Duodenal mucosa (tissue), 2 donors: ENCODE measurements around the gene PLAAT3.
"Not testable (repeated sequence)": the region's sequence is repeated elsewhere in the genome, so short reads cannot be mapped to it uniquely, and the experiment has no call there.

Source experiments
- H3K27ac ChIP-seq: one replicate; pipeline ENCODE4 v1.7.0; 2013; ENCODE audit warnings: low read depth, low read length
- H3K27me3 ChIP-seq, 2 donors: one replicate each; pipeline ENCODE4 v1.7.0; 2013; ENCODE audit warnings: low read length in 2 of 2, control low read depth in 1 of 2; ENCODE audit not compliant: insufficient read depth in 2 of 2, control insufficient read depth in 1 of 2
- H3K36me3 ChIP-seq, 2 donors: one replicate each; pipeline ENCODE4 v1.7.0; 2013; ENCODE audit warnings: low read length in 2 of 2, control low read depth in 1 of 2; ENCODE audit not compliant: insufficient read depth in 2 of 2, control insufficient read depth in 1 of 2
- H3K4me1 ChIP-seq, 2 donors: one replicate each; pipeline ENCODE4 v1.7.0; 2013; ENCODE audit warnings: low read length in 2 of 2, control low read depth in 1 of 2; ENCODE audit not compliant: insufficient read depth in 2 of 2, control insufficient read depth in 1 of 2
- H3K4me3 ChIP-seq, 2 donors: one replicate each; pipeline ENCODE4 v1.7.0; 2013; ENCODE audit warnings: low read length in 2 of 2, low read depth in 1 of 2
- H3K9ac ChIP-seq, 2 donors: one replicate each; pipeline ENCODE4 v1.7.0; 2013; ENCODE audit warnings: low read length in 2 of 2, low read depth in 1 of 2
- H3K9me3 ChIP-seq, 2 donors: one replicate each; pipeline ENCODE4 v1.7.0; 2013; ENCODE audit warnings: low read length in 2 of 2, control low read depth in 1 of 2; ENCODE audit not compliant: control insufficient read depth in 1 of 2

PLAAT3 gene

GRCh38 chr11:63614136-63614671 is at the start of gene PLAAT3:
Gene PLAAT3, minus strand, starts transcription at chr11:63614433. Its CDS starts 419 bp downstream, at chr11:63614014.
- H3K4me1 ChIP-seq, result peaks cover 16 to 19% of the 10 kb centered on the region in 2 donors
- H3K9me3 ChIP-seq, result no peaks in the 10 kb centered on the region
- H3K9ac ChIP-seq, result peak within 1 kb of the TSS; percentile 65 to 81
- H3K36me3 ChIP-seq, result no peaks in the 10 kb centered on the region
- peak within 1 kb of the TSS; percentile 42 for H3K27ac ChIP-seq
- H3K27me3 ChIP-seq, result no peaks in the 10 kb centered on the region
- H3K4me3 ChIP-seq, result peak within 1 kb of the TSS; percentile 84 to 95

- peaks cover 0 to 21% of the 10 kb centered on the region in 2 donors for H3K4me1 ChIP-seq
- H3K9me3 ChIP-seq, result no peaks in the 10 kb centered on the region
- no peaks in the 10 kb centered on the region for H3K27me3 ChIP-seq
- no peaks in the 10 kb centered on the region for H3K36me3 ChIP-seq
- H3K4me3 ChIP-seq, result no peak overlapping the region
- no peak overlapping the region for H3K27ac ChIP-seq
- H3K9ac ChIP-seq, result no peak overlapping the region
These were observed 49.6 kb upstream of the PLAAT3 start for GRCh38 chr11:63663809-63664208.

DNA sequence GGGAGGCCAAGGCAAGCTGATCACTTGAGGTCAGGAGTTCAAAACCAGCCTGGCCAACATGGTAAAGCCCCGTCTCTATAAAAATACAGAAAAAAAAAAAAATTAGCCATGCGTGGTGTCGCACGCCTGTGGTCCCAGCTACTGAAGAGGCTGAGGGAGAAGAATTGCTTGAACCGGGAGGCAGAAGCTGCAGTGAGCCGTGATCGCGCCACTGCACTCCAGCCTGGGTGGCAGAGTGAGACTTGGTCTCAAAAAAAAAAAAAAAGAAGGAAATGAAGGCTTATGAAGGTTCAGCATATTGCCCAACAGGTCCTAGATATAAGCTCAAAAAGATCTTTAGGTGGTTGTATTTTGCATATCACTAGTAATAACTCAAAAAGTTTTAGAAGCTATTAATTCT is 46.7 kb upstream of the PLAAT3 start:
- peaks cover 0 to 5% of the 10 kb centered on the region in 2 donors for H3K4me1 ChIP-seq
- no peaks in the 10 kb centered on the region for H3K9me3 ChIP-seq
- H3K4me3 ChIP-seq, result no peak overlapping the region
- H3K36me3 ChIP-seq, result peaks cover 0 to 12% of the 10 kb centered on the region in 2 donors
- H3K9ac ChIP-seq, result no peak overlapping the region
- no peak overlapping the region for H3K27ac ChIP-seq
- no peaks in the 10 kb centered on the region for H3K27me3 ChIP-seq

GRCh38 chr11:63652671-63653070 is 38.4 kb upstream of the PLAAT3 start:
- Histone ChIP-seq H3K9ac (no peak overlapping the region), H3K4me3 (no peak overlapping the region), H3K27ac (no peak overlapping the region), H3K9me3 (no peaks in the 10 kb centered on the region), H3K36me3 (peaks cover 11 to 38% of the 10 kb centered on the region in 2 donors), H3K27me3 (no peaks in the 10 kb centered on the region), H3K4me1 (no peaks in the 10 kb centered on the region)

GRCh38 chr11:63643205-63643604 is 29.0 kb upstream of the PLAAT3 start:
- Histone ChIP-seq H3K36me3 (peaks cover 30 to 45% of the 10 kb centered on the region in 2 donors), H3K27ac (no peak overlapping the region), H3K9me3 (no peaks in the 10 kb centered on the region), H3K4me1 (peaks cover 0 to 12% of the 10 kb centered on the region in 2 donors), H3K27me3 (no peaks in the 10 kb centered on the region), H3K9ac (no peak overlapping the region), H3K4me3 (no peak overlapping the region)

- Histone ChIP-seq H3K9ac (no peak overlapping the region), H3K4me3 (no peak overlapping the region), H3K9me3 (no peaks in the 10 kb centered on the region), H3K27me3 (no peaks in the 10 kb centered on the region), H3K36me3 (peaks cover 28 to 39% of the 10 kb centered on the region in 2 donors), H3K4me1 (peaks cover 0 to 12% of the 10 kb centered on the region in 2 donors), H3K27ac (no peak overlapping the region)
These were observed 27.5 kb upstream of the PLAAT3 start for GRCh38 chr11:63641727-63642126.

- H3K27ac ChIP-seq, result no peak overlapping the region
- H3K36me3 ChIP-seq, result peaks cover 28 to 32% of the 10 kb centered on the region in 2 donors
These were observed 25.1 kb upstream of the PLAAT3 start for GRCh38 chr11:63639199-63639832.

GRCh38 chr11:63638436-63638835 is 24.2 kb upstream of the PLAAT3 start:
- H3K36me3 ChIP-seq, result peaks cover 24 to 31% of the 10 kb centered on the region in 2 donors
- peaks cover 0 to 12% of the 10 kb centered on the region in 2 donors for H3K4me1 ChIP-seq
- H3K27me3 ChIP-seq, H3K9ac ChIP-seq, H3K27ac ChIP-seq, H3K9me3 ChIP-seq, H3K4me3 ChIP-seq: not testable (repeated sequence)

More at GRCh38 chr11:63639199-63639832, 25.1 kb upstream of the PLAAT3 start:
- Histone ChIP-seq H3K4me3 (no peak overlapping the region), H3K27me3 (no peaks in the 10 kb centered on the region), H3K9me3 (no peaks in the 10 kb centered on the region), H3K4me1 (peaks cover 0 to 12% of the 10 kb centered on the region in 2 donors), H3K9ac (no peak overlapping the region)

DNA sequence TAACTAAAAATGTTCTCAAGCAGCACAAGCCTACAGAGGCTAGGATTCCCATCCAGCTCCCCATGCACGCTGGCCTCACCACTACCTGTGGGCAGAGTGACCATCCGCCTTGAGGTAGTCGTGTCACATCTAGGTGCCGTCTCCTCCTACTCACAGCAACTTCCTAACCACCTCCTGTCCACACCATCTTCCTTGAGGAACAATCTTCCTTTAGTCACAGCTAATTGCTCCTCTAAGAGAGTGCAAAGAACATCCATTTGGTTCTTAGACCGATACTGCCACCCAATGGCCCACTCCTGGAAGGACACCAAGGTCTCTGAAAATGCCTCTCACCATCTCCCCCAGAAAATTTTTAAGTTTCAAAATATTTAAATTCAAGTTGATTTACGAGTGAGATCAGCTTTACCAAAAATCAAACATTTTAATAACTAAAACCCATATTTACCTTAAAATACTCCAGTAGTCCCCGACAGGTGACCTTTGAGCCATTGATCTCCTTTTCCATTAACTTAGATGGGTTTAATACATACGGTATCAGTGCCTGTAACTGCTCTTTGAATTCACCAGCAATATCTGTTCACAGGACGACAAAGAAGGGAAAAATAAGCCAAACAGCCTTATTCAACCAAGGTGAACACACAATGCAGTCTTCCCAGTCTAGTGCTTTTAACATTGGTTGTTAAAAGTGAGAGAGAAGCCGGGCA is 21.7 kb upstream of the PLAAT3 start:
- Histone ChIP-seq H3K9ac (no peak overlapping the region), H3K36me3 (peaks cover 8 to 16% of the 10 kb centered on the region in 2 donors), H3K9me3 (no peaks in the 10 kb centered on the region)

DNA sequence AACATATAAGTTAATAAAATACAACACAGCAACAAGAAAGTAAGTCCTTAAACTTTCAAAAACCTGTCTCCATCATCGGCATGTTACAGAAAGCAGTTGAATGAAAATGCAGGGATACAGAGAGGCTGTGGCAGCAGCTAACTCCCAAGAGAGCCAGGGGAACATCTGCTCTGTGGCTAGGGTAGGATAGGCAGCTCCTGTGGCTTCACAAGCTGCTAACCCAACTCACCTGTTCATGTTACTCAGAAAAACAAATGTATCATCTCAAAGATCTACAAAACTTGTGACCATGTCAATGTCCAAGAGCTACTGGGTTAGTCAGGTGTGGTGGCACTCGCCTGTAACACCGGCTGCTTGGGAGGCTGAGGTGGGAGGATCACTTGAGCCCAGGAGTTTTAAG is 15.2 kb upstream of the PLAAT3 start:
- Histone ChIP-seq H3K4me1 (peaks cover 3 to 12% of the 10 kb centered on the region in 2 donors), H3K27ac (no peak overlapping the region), H3K36me3 (peaks cover 12 to 27% of the 10 kb centered on the region in 2 donors), H3K4me3 (no peak overlapping the region), H3K9me3 (no peaks in the 10 kb centered on the region), H3K9ac (no peak overlapping the region), H3K27me3 (no peaks in the 10 kb centered on the region)

More for the DNA sequence above, 21.7 kb upstream of the PLAAT3 start:
- H3K27me3 ChIP-seq, result no peaks in the 10 kb centered on the region
- no peak overlapping the region for H3K4me3 ChIP-seq
- H3K4me1 ChIP-seq, result peaks cover 3 to 10% of the 10 kb centered on the region in 2 donors
- no peak overlapping the region for H3K27ac ChIP-seq
